HFFc6 (cell line): ENCODE results near the gene RASAL2. TPM values are rescaled to one million over a fixed set of nuclear protein-coding genes. Genes with fewer than 3 reads are reported as not detected.

Experiments
- DNase-seq: peaks from one replicate; pipeline ENCODE4 v3.0.0-alpha.2; 2018
- H3K27ac Mint-ChIP-seq: 2 replicates; pipeline ENCODE4 v1.8.0; 2020; ENCODE audit warnings: mild to moderate bottlenecking, mixed read lengths
- H3K27me3 Mint-ChIP-seq: 2 replicates; pipeline ENCODE4 v1.8.0; 2021; ENCODE audit warnings: mild to moderate bottlenecking, moderate library complexity, mixed read lengths; ENCODE audit not compliant: insufficient read depth
- H3K36me3 Mint-ChIP-seq: 2 replicates; pipeline ENCODE4 v1.8.0; 2021; ENCODE audit warnings: low read depth, mixed read lengths
- H3K4me1 Mint-ChIP-seq: 2 replicates; pipeline ENCODE4 v1.8.0; 2020; ENCODE audit warnings: low read depth, mixed read lengths
- H3K4me3 Mint-ChIP-seq: 2 replicates; pipeline ENCODE4 v1.8.0; 2020; ENCODE audit warnings: mild to moderate bottlenecking, moderate library complexity, mixed read lengths
- H3K9me3 Mint-ChIP-seq: 2 replicates; pipeline ENCODE4 v1.8.0; 2020; ENCODE audit warnings: mild to moderate bottlenecking, mixed read lengths
- total RNA-seq, 6 experiments: library from RNA; stranded (reverse); fragmentation: NEBNext Ultra II Directional; extraction: Animal tissue kit (Norgen Biotek cat#: 25700); gene quantifications; 2 replicates in 1 of 6; 3 replicates in 5 of 6; pipeline ENCODE4 v1.2.3, GENCODE V29; 2021
- TF ChIP-seq, protein P1 (sequence below): fragments of 200-600 bp; sonication (generic); IDR thresholded peaks from 2 replicates; pipeline ENCODE4 v1.5.0; 2021; ENCODE audit warnings: antibody characterized with exemption, mild to moderate bottlenecking

Gene RASAL2
- total RNA-seq, 6 experiments from 2014 or later: 21.2 to 30.7 (median 24.4) TPM

DNA sequence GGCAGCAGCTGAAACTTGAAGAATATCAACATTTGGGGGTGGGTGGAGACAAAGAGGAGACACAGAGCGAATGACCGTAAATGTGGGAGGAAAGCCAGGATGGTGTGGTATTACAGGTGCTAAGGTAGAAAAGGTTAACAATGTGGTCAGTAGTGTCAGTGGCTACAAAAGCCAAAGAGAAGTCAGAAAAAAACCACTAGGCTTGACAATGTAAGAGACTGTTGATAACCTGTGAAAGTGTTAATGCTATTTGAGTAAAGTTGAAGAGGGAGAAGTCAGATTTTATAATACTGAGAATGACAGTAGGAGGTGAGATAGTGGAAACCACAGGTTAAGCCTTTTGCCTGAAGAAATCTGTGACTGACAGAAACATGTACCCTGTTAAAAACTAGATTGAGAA lies 282.1 kb downstream of the RASAL2 start:
- Mint-ChIP-seq H3K4me3 (no peak overlapping the region), H3K36me3 (no peaks in the 10 kb centered on the region), H3K4me1 (no peaks in the 10 kb centered on the region; the same call in 1 of the 2 replicates), H3K27me3 (no peaks in the 10 kb centered on the region), H3K27ac (no peak overlapping the region), H3K9me3 (no peaks in the 10 kb centered on the region)
- TF ChIP-seq, protein P1, sequence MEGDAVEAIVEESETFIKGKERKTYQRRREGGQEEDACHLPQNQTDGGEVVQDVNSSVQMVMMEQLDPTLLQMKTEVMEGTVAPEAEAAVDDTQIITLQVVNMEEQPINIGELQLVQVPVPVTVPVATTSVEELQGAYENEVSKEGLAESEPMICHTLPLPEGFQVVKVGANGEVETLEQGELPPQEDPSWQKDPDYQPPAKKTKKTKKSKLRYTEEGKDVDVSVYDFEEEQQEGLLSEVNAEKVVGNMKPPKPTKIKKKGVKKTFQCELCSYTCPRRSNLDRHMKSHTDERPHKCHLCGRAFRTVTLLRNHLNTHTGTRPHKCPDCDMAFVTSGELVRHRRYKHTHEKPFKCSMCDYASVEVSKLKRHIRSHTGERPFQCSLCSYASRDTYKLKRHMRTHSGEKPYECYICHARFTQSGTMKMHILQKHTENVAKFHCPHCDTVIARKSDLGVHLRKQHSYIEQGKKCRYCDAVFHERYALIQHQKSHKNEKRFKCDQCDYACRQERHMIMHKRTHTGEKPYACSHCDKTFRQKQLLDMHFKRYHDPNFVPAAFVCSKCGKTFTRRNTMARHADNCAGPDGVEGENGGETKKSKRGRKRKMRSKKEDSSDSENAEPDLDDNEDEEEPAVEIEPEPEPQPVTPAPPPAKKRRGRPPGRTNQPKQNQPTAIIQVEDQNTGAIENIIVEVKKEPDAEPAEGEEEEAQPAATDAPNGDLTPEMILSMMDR: no peak
- no peak for DNase-seq

DNA sequence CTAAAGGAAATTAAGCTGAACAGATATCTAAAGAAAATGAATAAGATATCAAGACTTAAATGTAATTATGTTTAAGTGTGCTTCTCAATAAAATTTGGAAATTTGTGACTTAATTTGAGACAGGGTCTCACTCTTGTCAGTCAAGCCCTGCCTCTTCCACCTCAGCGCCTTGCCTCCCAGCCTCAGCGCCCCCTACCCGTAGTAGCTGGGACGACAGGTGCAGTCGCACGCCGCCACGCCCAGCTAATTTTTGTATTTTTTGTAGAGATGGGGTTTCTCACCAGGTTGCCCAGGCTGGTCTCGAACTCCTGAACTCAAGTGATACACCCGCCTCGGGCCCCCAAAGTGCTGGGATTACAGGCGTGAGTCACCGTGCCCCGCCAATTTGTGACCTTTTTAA lies 285.9 kb downstream of the RASAL2 start:
- no peaks in the 10 kb centered on the region for H3K27me3 Mint-ChIP-seq
- H3K4me1 Mint-ChIP-seq: no peaks in the 10 kb centered on the region
- no peaks in the 10 kb centered on the region for H3K36me3 Mint-ChIP-seq
- TF ChIP-seq, protein P1: peak; percentile 61
- no peak overlapping the region for H3K27ac Mint-ChIP-seq
- no peaks in the 10 kb centered on the region for H3K9me3 Mint-ChIP-seq
- DNase-seq: no peak
- no peak overlapping the region for H3K4me3 Mint-ChIP-seq

DNA sequence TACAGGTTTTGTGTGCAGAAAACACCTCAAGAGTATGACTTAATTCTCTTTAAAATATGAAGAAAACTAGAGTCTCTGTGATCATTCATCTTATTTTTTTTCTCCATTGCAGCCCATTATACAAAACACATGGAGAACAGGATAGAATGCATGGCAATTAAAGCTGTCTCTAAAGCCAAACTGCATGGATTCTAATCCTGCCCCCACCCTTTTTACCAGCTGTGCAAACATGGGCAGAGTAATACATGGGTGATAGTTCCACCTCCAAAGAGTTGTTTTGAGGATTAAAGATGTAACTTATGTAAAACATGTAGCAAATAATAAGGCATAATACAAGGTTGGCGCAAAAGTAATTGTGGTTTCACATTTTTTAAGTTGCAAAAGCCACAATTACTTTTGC lies 288.5 kb downstream of the RASAL2 start:
- Mint-ChIP-seq H3K4me3 (no peak overlapping the region), H3K9me3 (no peaks in the 10 kb centered on the region), H3K27ac (no peak overlapping the region), H3K36me3 (no peaks in the 10 kb centered on the region), H3K27me3 (no peaks in the 10 kb centered on the region), H3K4me1 (no peaks in the 10 kb centered on the region)
- TF ChIP-seq, protein P1: no peak
- DNase-seq: no peak

DNA sequence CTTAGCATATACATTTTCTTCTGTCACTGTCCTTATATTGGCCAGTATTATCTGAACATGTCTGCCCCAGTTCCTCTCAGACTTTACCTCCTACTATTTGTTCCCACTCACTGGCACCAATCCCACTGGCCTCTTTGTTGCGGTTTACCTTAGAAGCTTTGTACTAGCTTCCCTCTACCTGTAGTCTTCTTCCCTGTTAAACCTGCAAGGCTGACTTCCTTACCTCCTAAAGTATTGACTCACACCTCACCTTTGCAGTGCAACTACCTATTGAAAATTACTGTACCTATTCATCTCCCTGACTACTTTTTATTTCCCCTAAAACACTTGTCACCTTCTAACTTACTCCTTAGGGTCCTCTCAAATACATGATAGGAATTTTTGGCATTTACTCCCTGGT lies 291.8 kb downstream of the RASAL2 start:
- H3K27me3 Mint-ChIP-seq: no peaks in the 10 kb centered on the region
- no peaks in the 10 kb centered on the region for H3K9me3 Mint-ChIP-seq
- H3K36me3 Mint-ChIP-seq: no peaks in the 10 kb centered on the region
- DNase-seq: no peak
- H3K4me3 Mint-ChIP-seq: no peak overlapping the region
- no peak overlapping the region for H3K27ac Mint-ChIP-seq
- TF ChIP-seq, protein P1: no peak
- peaks cover 26% of the 10 kb centered on the region for H3K4me1 Mint-ChIP-seq

DNA sequence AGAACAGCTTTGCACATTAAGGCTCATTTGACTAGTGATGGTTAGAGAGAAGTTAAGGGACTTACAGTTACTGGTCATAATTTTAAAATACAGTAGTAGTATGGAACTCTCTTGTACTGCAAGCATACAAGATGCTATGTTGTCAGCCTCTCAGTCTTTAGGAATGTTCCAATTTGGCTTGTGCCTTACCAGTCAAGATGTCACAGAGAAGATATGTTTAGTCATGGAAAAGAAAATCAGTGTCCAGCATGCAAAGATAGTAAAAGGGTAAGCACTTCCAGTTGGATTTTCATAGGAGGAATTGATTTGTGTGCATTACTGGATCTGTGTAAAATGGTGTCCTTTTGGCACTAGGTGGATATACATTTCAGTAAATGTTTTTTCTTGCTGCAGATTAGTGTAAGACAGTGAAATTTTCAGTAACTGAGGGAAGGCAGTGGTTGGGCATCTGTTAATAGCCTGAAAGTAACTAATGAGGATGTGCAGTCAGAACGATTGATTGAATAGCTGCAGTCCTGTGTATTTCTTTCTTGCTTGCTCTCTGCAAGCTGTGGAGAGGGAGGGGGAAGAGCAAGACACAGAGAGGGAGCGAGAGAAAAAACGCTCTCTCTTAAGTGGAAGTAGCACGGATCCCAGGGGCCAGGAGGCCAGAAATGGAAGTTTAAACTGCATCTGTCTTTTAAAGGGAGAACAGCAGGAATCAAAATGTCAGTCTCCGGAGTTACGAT lies 294.7 kb downstream of the RASAL2 start:
- H3K9me3 Mint-ChIP-seq: no peaks in the 10 kb centered on the region
- TF ChIP-seq, protein P1: no peak
- H3K36me3 Mint-ChIP-seq: no peaks in the 10 kb centered on the region
- H3K4me3 Mint-ChIP-seq: peak overlapping the region; percentile 53
- H3K27me3 Mint-ChIP-seq: no peaks in the 10 kb centered on the region
- peak overlapping the region; percentile 66 for H3K27ac Mint-ChIP-seq
- peaks cover 36% of the 10 kb centered on the region for H3K4me1 Mint-ChIP-seq
- peak; percentile 57 for DNase-seq
